ENCODE data around the gene SFXN5.

DNA sequence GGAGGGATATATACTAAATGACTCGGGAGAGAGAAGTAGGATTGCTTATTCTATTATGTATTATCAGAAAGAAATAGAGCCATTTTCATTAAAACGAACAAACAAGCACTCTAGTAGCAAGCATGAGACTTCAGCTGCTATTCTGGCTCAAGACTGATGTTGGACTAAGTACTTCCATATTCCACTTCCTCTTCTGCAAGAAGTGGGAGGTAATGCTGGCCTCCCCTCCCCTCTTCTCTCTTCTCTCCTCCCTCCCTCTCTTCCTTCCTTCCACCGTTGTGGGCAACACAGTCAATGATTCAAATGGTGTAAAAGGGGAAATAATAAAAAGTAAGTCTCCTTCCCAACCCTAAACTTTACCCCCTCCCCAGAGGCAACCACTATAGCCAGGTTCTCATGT lies 91.6 kb downstream of the SFXN5 start:
- TF ChIP-seq POLR2A (IDR thresholded peaks at IDR 0.05): no peak
- TF ChIP-seq, protein P1, sequence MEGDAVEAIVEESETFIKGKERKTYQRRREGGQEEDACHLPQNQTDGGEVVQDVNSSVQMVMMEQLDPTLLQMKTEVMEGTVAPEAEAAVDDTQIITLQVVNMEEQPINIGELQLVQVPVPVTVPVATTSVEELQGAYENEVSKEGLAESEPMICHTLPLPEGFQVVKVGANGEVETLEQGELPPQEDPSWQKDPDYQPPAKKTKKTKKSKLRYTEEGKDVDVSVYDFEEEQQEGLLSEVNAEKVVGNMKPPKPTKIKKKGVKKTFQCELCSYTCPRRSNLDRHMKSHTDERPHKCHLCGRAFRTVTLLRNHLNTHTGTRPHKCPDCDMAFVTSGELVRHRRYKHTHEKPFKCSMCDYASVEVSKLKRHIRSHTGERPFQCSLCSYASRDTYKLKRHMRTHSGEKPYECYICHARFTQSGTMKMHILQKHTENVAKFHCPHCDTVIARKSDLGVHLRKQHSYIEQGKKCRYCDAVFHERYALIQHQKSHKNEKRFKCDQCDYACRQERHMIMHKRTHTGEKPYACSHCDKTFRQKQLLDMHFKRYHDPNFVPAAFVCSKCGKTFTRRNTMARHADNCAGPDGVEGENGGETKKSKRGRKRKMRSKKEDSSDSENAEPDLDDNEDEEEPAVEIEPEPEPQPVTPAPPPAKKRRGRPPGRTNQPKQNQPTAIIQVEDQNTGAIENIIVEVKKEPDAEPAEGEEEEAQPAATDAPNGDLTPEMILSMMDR (IDR thresholded peaks at IDR 0.05): no peak

All from Peyer's patch (tissue), 4 donors.